Endometrial microvascular endothelial cells (primary cell): ENCODE data around the gene NRXN3. TPM values are rescaled to one million over a fixed set of nuclear protein-coding genes. Genes with fewer than 3 reads are reported as not detected.

ENCODE experiments used
- in situ Hi-C: cut with HindIII; loops from 2 replicates; pipeline ENCODE4 v1.10.0; 2017; ENCODE audit warnings: low sequenced_read_pairs, low pct_unique_long_range_greater_than_20kb; ENCODE audit errors: inconsistent ontology term
- total RNA-seq: library from RNA; depleted of rRNA; stranded (reverse); fragments of >200 nt; gene quantifications from one replicate; pipeline ENCODE4 v1.2.3, GENCODE V29; 2015; ENCODE audit errors: inconsistent ontology term

Gene NRXN3
- total RNA-seq, 1 donor from 2014 or later, result 0.09 TPM

DNA sequence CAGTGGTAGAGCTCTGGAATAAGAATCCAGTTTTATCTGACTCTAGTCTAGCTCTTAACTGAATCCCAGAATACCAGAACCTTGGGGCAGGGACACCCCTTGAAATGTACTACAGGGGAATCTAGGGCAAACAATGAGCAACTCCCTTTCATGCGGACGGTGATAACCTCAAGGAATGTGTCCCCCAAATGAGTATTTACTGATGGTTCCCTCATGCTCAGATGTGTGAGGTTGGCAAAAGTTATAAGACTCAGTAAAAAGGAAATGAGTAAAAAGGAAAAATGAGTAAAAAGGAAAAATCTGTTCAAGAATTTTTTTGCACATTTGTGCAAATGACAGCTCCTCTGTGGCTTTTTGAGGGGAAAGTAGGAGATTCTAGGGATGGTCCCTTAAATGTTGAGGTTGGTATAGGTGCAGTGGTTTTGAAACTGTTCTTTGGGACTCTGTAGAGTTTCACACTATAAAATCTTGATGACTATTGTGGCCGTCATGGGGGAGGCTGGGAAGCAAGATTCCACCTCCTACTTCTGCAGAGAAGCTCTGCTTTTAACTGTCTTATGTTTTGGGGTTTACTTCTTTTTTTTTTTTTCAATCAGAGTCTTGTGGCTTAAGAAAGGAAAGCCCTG, 58.6 kb downstream of the NRXN3 start:
- in situ Hi-C loops, result no loop called here

DNA sequence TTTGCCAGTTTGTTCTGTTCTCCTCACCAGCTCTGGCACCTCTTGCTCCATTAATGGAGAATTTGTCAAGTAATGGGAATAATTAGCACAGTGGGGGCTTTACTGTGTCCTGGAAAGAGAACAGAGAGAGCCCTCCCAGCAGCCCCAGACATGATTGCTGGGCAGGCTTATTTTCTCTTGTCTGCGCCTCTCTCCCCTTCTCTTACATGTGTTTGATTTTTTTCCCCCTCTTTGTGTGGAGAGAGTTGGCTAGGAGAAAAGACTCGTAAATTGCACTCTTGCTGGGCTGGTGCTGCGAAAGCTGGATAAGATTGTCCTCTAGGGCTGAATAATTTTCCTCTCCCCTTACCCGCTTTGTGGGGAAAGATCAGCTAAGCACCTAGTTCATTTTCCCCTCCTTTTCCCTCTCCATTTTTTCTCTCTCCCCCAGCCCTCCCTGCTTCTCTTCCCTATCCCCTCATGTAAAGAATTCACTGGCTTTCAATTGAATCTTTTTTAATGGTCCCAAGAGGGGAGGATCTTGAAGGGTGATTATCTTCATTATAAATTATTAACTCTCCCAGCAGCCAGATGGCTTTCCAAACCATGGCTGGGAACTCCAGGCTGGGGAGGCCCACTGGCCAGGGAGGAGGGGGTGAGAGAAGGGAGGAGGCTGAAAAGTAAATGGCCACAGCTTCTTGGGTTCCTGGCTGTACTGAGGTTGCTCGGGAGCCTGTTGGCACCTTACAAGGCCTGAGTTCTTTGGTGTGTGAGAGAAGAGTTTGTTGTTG, 62.2 kb downstream of the NRXN3 start:
- in situ Hi-C loops, result no loop called here

DNA sequence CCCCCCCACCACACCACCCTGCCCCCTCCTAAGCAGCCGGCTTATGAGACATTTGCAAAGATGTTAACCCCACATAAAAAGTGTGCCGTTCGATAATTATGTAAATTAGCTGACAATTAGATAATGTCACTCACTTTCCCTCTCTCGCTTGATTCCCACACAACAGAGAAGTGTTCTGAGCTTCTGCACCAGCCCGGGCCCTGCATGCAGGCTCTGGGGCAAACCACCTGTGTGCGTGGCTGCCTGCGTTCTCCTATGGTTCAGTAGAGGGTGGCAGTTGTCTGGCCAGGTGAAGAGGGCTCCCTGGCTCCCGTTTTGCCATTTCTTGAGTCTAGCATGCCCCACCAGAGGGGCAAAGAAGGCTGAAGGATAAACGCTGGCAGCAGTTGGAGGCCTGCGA, 68.0 kb downstream of the NRXN3 start:
- in situ Hi-C loops, result no loop called here

DNA sequence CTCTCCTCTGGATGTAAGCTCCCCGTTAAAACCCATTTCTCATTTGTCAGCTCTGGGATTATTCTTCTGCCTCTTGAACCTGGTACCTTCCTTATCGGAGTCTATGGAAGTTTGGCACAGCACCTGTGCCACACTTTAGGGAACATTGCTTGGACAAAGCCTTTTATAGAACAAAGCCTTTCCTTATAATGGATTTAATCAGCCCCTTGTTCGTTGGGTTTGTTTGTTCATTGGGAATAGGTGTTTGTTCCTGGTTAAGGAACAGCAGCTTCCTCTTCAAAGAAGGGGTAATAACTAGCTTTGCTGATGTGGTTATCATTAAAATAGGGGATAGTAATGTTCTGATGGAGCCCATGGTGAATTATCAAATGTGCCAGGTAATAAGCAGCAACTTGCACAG, 70.4 kb downstream of the NRXN3 start:
- in situ Hi-C loops, result no loop called here

DNA sequence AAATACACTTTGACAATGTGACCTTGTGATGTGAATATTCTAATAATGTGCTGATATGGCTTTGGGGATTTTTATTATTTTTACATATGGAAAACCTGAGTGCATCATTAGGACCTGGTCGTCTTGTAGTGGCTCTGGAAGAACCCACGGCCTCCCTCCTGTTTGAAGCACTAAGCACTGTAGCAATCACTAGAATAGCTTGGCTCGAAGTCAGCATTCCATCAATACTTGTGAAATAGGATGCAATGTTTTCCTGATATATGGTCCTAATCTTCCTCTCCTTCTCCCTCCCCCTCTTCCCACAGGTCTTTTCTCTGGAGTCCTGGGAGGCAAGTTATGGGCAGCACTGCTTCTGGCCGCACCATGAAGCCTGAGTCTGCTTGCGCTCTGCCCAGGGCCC, 71.9 kb downstream of the NRXN3 start:
- in situ Hi-C loops, result no loop called here

DNA sequence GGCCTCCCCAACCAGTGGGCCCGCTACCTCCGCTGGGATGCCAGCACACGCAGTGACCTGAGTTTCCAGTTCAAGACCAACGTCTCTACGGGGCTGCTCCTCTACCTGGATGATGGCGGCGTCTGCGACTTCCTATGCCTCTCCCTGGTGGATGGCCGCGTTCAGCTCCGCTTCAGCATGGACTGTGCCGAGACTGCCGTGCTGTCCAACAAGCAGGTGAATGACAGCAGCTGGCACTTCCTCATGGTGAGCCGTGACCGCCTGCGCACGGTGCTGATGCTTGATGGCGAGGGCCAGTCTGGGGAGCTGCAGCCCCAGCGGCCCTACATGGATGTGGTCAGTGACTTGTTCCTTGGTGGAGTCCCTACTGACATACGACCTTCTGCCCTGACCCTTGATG, 73.0 kb downstream of the NRXN3 start:
- in situ Hi-C loops, result no loop called here

DNA sequence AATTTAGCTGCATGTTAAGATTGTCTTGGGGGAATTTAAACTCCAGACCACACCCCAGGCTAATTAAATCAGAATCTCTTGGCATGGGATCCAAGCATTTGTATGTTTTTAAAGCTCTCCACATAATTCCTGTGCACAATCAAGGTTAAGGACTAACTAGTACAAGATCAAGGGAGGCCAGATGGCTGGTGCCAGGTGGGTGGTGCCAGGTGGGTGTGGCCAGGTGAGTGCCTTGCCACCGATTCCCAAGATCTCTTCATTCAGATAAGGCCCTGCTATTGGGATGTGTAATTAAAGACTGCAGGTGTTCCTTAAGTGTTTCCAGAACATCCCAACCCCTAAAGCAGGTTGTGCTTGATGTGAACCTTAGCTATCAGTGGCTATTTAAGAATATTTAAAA, 75.1 kb downstream of the NRXN3 start:
- in situ Hi-C loops, result no loop called here

DNA sequence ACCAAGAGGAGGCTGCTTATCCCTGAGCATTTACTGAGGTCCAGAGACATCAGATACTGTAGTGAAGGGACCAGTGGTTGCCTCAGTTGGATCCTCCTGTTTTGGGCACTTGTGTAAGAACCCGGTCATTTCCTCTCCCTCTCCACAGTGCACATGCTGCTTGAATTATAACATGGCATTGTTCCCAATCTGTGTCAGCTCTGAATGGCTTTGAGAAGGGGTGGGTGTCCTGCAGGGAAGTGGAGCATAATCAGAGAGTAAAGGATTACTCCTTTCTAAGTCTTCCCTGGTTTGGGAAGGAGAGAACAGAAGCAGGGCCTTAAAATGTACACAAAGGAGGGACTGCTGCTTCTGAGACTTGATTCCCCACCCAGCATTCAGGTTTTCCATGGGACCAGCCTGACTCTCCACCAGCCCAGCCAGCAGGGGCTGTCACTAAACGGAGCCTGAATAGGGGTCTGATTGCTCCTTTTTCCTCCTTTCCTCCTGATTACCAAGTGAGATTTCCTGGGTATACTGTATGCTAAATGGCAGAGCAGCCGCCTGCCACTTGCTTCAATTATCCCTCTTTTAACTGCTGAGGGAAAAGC, 78.4 kb downstream of the NRXN3 start:
- in situ Hi-C loops, result no loop called here

DNA sequence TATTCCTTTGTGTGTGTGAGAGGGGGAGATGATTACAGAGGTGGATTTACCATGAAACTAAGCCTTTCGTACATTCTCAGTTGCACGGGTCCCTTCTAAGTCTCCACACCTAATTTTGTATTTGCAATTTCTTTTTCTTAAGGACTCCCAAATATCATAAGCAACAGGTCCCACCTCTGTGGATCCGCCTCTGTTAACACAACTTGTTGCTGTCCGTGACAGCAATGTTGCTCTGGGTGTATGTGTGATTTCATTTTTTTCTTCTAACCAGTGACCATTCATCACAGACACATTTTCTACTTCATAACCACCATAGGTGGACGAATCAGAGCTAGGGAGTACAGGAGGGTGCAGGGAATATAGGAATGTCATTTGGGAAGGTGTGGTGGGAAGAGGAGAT, 81.1 kb downstream of the NRXN3 start:
- in situ Hi-C loops, result no loop called here

DNA sequence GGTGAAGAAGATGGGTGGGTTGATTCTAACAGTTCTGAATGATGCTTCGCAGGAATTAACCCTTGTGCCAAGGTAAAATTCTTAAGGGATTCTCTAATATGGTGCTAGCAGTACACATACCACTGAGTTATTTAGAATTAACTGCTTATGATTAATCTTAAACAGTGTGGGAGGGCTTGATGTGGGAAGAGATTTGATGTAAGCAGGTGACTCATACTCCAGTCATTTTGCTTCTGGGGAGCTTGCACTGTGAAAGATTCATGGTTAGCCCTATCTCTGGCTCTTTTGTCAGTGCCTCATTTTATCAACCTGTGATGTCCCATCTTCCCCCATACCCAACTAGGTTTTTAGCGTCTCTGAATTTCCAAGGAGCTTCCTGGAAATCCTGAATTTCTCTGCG, 83.8 kb downstream of the NRXN3 start:
- in situ Hi-C loops, result no loop called here

DNA sequence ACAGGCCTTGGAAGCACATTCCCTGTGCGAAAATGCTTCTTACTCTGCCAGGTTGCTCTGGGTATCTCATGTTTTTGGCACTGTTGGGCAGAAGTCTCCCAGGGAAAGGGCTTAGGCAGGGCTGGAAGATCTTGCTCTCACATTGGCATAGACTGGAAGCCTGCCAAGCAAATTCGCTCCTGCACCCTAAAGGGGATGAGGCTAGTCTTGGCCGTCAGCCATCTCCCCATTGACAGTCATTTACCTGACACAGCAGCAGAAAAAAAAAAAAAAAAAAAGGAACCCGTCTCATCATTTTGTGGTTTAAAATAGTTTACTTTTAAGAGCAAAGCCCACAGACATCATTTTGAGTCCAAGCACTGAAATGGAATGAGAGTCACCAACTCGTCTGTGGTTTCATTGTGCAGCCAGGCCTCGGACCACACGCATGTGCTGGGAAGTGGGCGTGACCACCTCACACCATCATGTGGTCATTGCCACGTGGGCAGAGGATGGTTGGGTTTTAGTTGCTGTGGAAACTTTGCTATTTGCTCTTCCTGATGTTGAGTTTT, 84.8 kb downstream of the NRXN3 start:
- in situ Hi-C loops, result no loop called here

DNA sequence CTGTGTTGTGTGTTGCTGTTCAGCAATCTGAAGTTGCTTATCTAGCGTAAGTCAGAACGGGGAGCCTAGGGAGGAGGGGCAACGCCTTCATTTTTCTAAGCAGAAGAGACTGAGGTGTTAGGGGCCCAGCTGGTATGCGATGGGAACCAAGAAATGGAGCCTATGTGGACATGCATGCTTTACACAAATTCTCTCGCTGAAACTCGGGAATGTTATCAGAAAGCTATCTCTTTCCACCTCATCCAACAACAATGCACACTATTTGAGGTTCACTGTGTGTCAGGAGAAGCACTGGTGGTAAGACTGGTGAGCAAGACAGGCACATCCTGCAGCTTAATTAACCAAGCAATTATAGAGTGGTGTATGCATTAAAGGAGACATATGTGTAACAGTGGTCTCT, 89.7 kb downstream of the NRXN3 start:
- in situ Hi-C loops, result no loop called here

DNA sequence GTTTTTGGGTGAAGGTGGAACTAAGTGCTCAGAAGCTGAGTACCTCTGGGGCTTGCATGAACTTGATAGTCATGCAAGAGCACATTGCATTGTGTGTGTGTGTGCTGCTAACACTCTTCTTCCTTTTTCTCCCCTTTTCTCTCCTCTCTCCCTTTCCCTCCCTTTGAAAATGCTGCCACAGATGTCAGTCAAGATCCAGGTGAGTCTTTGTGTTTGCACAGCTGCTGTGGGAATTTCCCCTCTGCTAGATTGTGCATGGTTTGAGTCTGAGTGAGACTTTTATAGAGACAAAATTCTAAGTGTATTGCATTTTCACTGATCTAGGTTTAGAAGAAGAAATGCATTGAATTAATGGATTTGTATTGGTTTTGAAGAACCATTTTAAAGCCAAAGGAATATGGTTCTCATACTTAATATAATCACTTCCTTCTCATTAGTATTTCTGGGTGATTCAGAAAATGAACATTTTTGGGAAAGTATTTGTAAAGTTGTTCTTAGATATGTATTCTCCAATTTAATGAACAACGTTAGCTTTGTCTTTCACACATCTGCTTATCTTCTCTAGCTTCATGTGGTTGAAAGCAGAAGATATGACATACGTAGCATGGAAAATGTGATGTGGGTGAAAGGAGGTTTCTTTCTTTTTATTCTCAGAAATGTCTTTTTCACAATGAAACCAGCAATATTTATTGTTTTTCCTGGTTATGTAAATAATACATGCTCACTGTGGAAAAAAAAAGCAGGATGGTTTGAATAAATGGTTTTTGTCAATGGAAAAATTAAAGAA, 108.5 kb downstream of the NRXN3 start:
- in situ Hi-C loops, result no loop called here

DNA sequence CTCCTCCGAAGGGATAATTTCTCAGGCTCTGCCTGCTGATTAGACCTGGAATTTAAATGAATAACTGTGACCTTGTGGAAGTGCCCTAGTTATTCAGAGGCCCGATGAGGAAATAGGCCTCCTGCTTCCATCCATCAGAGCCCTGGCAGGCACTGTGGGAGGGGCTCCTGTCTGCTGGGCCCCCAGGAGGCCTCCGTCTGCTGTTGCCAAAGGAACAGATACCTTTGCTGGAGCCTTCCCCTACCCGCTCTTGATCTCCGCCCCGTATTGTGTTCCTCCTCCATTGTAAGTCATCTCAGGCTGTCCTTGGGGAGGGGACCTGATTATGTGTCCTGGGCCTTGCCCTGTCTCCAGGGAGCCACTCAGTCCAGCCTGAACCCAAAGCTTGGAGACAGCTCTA, 112.3 kb downstream of the NRXN3 start:
- in situ Hi-C loops, result no loop called here

DNA sequence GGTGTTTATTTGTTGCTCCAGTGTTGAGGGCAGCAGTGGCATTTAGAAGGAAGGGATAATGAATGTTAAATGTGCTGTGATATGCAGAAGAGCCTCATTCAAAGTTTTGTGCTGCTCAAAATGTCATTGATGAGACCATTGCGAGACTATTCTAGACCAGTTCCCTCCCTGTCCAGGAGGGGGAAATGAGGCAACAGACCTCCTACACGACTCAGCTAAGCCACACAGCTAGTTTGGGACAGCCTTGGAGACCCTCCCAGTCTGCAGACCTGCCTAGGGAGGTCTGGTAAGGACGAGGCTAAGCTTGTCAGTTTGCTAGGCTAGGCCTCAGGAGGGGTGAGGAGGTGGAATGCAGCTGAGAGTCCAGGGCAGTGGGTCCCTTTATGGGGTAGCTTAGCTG, 116.0 kb downstream of the NRXN3 start:
- in situ Hi-C loops, result no loop called here

DNA sequence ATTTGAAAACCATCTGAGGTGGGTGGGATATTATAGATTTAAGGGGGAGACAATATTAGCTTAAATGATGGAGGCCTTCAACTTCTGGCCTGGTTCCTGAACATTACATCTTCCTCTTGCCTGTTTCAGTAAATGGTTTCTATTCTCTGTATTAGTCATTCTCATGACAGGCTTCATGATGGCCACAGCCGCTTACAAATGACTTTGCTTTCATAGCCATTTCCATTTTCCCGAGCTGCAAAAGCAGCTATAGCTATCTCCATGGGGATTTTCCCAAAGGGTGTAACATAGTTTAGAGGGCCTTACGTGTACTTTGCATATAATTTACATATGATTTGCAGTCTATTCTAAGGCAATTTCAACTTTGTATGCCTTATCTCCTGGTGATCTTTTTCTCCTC, 121.8 kb downstream of the NRXN3 start:
- in situ Hi-C loops, result no loop called here

DNA sequence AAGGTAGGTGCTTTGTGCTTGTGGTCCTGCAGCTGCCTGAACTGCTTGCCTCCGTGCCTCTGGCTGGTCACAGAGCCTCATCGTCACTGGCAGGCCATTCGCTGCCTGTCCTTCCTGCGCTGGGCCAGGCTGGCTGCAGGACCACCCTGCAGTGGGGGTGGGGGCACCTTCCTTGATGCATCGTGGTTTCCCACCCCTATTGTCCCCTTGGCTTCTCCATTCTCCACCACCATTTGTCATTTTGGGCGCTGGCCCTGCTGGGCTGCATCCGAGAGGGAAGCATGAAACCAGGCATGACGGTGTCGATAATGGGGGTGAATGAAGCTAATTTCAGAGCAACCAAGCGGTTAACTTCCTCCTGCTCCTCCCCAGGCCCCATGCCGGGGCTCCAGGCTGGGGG, 127.7 kb downstream of the NRXN3 start:
- in situ Hi-C loops, result no loop called here

DNA sequence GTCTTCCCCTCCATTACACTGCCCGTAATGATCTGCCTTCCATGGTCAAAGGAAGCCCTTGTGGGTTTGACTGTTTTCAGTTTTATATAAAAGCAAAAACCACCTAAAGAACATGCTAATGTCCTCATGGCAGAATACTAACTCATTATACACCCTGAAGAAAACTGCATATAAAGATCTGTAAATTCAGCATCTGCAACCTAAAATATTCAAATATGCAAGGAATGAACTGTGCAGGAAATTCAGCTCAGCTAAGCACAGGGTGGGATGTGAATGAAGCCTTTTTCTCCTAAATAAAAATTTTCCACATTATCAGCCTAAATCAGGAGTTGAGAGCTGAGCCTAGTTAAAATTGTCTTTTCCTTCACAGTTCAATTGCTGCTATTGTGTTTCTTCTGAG, 128.1 kb downstream of the NRXN3 start:
- in situ Hi-C loops, result no loop called here

DNA sequence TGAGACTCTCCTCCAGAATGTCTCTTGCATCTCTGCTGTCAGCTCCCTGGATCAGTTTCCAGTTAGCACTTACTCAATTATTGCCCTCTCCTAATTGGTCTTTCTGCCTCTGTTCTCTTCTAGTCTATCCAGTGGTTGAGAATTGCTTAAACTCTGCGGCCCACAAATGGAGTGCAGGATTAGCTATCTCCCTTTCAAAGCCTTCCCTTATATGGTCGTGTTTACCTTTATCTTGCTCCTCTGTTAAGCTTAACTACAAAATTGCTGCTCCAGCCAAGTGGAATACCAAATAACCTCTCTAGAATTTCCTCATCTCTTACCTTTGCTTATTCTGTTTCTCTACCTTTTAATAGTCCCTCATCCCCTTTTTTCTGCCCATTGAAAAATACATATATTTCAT, 132.7 kb downstream of the NRXN3 start:
- in situ Hi-C loops, result no loop called here
